Glutamatergic neuron (in vitro differentiated cells): Measurements from ENCODE around the gene GLUL. TPM values are rescaled to one million over a fixed set of nuclear protein-coding genes. Genes with fewer than 3 reads are reported as not detected.
"Not testable (repeated sequence)": the region's sequence is repeated elsewhere in the genome, so short reads cannot be mapped to it uniquely, and the experiment has no call there.

Experiments used
- DNase-seq: peaks from one replicate; pipeline ENCODE4 v3.0.0; 2022
- H3K27ac Mint-ChIP-seq: one replicate; pipeline ENCODE4 v1.8.0; 2020; ENCODE audit warnings: mild to moderate bottlenecking, mixed read lengths, inconsistent platforms; ENCODE audit not compliant: unreplicated experiment
- H3K27me3 Mint-ChIP-seq: one replicate; pipeline ENCODE4 v1.8.0; 2020; ENCODE audit warnings: mild to moderate bottlenecking, moderate library complexity, mixed read lengths, inconsistent platforms; ENCODE audit not compliant: unreplicated experiment
- H3K36me3 Mint-ChIP-seq: one replicate; pipeline ENCODE4 v1.8.0; 2020; ENCODE audit warnings: mild to moderate bottlenecking, mixed read lengths, inconsistent platforms; ENCODE audit not compliant: unreplicated experiment
- H3K4me1 Mint-ChIP-seq: one replicate; pipeline ENCODE4 v1.8.0; 2020; ENCODE audit warnings: mild to moderate bottlenecking, low read depth, mixed read lengths, inconsistent platforms; ENCODE audit not compliant: unreplicated experiment
- H3K4me3 Mint-ChIP-seq: one replicate; pipeline ENCODE4 v1.8.0; 2020; ENCODE audit warnings: mild to moderate bottlenecking, mixed read lengths, inconsistent platforms; ENCODE audit not compliant: unreplicated experiment
- H3K9me3 Mint-ChIP-seq: one replicate; pipeline ENCODE4 v1.8.0; 2020; ENCODE audit warnings: mild to moderate bottlenecking, moderate library complexity, mixed read lengths, inconsistent platforms; ENCODE audit not compliant: unreplicated experiment
- CTCF ChIP-seq: fragments of 200-600 bp; sonication (generic); IDR thresholded peaks from one replicate; pipeline ENCODE4 v1.5.0; 2021; ENCODE audit not compliant: partially characterized antibody, unreplicated experiment
- total RNA-seq: library from RNA; stranded (reverse); fragmentation: NEBNext Ultra II Directional; extraction: Animal tissue kit (Norgen Biotek cat#: 25700); gene quantifications from one replicate; pipeline ENCODE4 v1.2.1, GENCODE V29; 2021; ENCODE audit not compliant: unreplicated experiment

Gene GLUL
- total RNA-seq, 1 donor from 2014 or later = 312 TPM

GRCh38 chr1:182338806-182339370 lies 52.7 kb downstream of the GLUL start:
- H3K4me3 Mint-ChIP-seq = no peak overlapping the region

GRCh38 chr1:182337736-182338571 lies 53.6 kb downstream of the GLUL start:
- Mint-ChIP-seq H3K4me1 (peaks cover 14% of the 10 kb centered on the region), H3K9me3 (peaks cover 3% of the 10 kb centered on the region), H3K4me3 (no peak overlapping the region), H3K36me3 (no peaks in the 10 kb centered on the region), H3K27ac (no peak overlapping the region), H3K27me3 (no peaks in the 10 kb centered on the region)
- TF ChIP-seq CTCF = no peak
- DNase-seq = no peak

More at GRCh38 chr1:182338806-182339370, 52.7 kb downstream of the GLUL start:
- Mint-ChIP-seq H3K9me3 (peaks cover 2% of the 10 kb centered on the region), H3K36me3 (no peaks in the 10 kb centered on the region), H3K27ac (peak overlapping the region; percentile 6), H3K27me3 (no peaks in the 10 kb centered on the region), H3K4me1 (peaks cover 14% of the 10 kb centered on the region)
- TF ChIP-seq CTCF = no peak
- DNase-seq = no peak

- Mint-ChIP-seq H3K27me3 (peaks cover 2% of the 10 kb centered on the region), H3K4me1 (peaks cover 14% of the 10 kb centered on the region), H3K27ac (no peak overlapping the region), H3K36me3 (no peaks in the 10 kb centered on the region), H3K4me3 (no peak overlapping the region), H3K9me3 (peaks cover 3% of the 10 kb centered on the region)
- no peak for DNase-seq
- no peak for TF ChIP-seq CTCF
Measured at GRCh38 chr1:182335771-182336566, 55.6 kb downstream of the GLUL start.

- not testable (repeated sequence) for H3K27ac Mint-ChIP-seq, H3K4me3 Mint-ChIP-seq, H3K36me3 Mint-ChIP-seq, H3K27me3 Mint-ChIP-seq, H3K9me3 Mint-ChIP-seq, H3K4me1 Mint-ChIP-seq, DNase-seq
Measured at GRCh38 chr1:182333071-182333571, 58.5 kb downstream of the GLUL start.

GRCh38 chr1:182332261-182333060 lies 59.1 kb downstream of the GLUL start:
- Mint-ChIP-seq H3K36me3 (no peaks in the 10 kb centered on the region), H3K4me1 (peaks cover 6% of the 10 kb centered on the region), H3K27me3 (peaks cover 2% of the 10 kb centered on the region), H3K4me3 (no peak overlapping the region), H3K27ac (no peak overlapping the region), H3K9me3 (peaks cover 7% of the 10 kb centered on the region)
- no peak for TF ChIP-seq CTCF
- DNase-seq = no peak
